Neural progenitor cell (in vitro differentiated cells): Measurements from ENCODE around the gene CD300C. TPM values are rescaled to one million over a fixed set of nuclear protein-coding genes. Genes with fewer than 3 reads are reported as not detected.
"Not testable (repeated sequence)": the region's sequence is repeated elsewhere in the genome, so short reads cannot be mapped to it uniquely, and the experiment has no call there.

Experiments used
- DNase-seq: peaks from one replicate; pipeline ENCODE4 v3.0.0-alpha.2; 2016; ENCODE audit warnings: low spot score
- H2AFZ ChIP-seq: fragments of 200-600 bp; sonication (generic); replicated peaks from 2 replicates; pipeline ENCODE4 v1.6.1; 2016; ENCODE audit warnings: antibody characterized with exemption
- H3F3A ChIP-seq: fragments of 200-600 bp; sonication (generic); 2 replicates; pipeline ENCODE4 v1.6.1; 2016; ENCODE audit warnings: antibody characterized with exemption, low read depth
- H3K27ac ChIP-seq: fragments of 200-600 bp; sonication (generic); 2 replicates; pipeline ENCODE4 v1.5.1; 2016; ENCODE audit warnings: mild to moderate bottlenecking
- H3K27me3 ChIP-seq: fragments of 200-600 bp; sonication (generic); 2 replicates; pipeline ENCODE4 v1.6.1; 2016; ENCODE audit warnings: mild to moderate bottlenecking, moderate library complexity
- H3K36me3 ChIP-seq: fragments of 200-600 bp; sonication (generic); 2 replicates; pipeline ENCODE4 v1.5.1; 2016
- H3K4me1 ChIP-seq: fragments of 200-600 bp; sonication (generic); 2 replicates; pipeline ENCODE4 v1.6.1; 2016; ENCODE audit warnings: mixed run types
- H3K4me2 ChIP-seq: fragments of 200-600 bp; sonication (generic); 2 replicates; pipeline ENCODE4 v1.6.1; 2016
- H3K4me3 ChIP-seq: fragments of 200-600 bp; sonication (generic); 2 replicates; pipeline ENCODE4 v1.5.1; 2016
- H3K79me2 ChIP-seq: fragments of 200-600 bp; sonication (generic); 2 replicates; pipeline ENCODE4 v1.6.1; 2016; ENCODE audit warnings: low read depth
- H3K9ac ChIP-seq: fragments of 200-600 bp; sonication (generic); 2 replicates; pipeline ENCODE4 v1.6.1; 2016
- H3K9me3 ChIP-seq: fragments of 200-600 bp; sonication (generic); 2 replicates; pipeline ENCODE4 v1.5.1; 2016; ENCODE audit warnings: low read depth
- H4K20me1 ChIP-seq: fragments of 200-600 bp; sonication (generic); 2 replicates; pipeline ENCODE4 v1.6.1; 2016; ENCODE audit warnings: low read depth
- H3K27ac Mint-ChIP-seq: 3 replicates; pipeline ENCODE4 v1.8.0; 2021; ENCODE audit warnings: mixed read lengths
- H3K27me3 Mint-ChIP-seq: 2 replicates; pipeline ENCODE4 v1.8.0; 2022; ENCODE audit warnings: low read depth, mild to moderate bottlenecking, inconsistent platforms, moderate library complexity, mixed read lengths; ENCODE audit not compliant: insufficient read depth
- H3K36me3 Mint-ChIP-seq: 3 replicates; pipeline ENCODE4 v1.8.0; 2021; ENCODE audit warnings: mixed read lengths
- H3K4me1 Mint-ChIP-seq: 3 replicates; pipeline ENCODE4 v1.8.0; 2021; ENCODE audit warnings: mixed read lengths
- H3K4me3 Mint-ChIP-seq: 3 replicates; pipeline ENCODE4 v1.8.0; 2021; ENCODE audit warnings: mild to moderate bottlenecking, moderate library complexity, mixed read lengths
- H3K9me3 Mint-ChIP-seq: 3 replicates; pipeline ENCODE4 v1.8.0; 2020; ENCODE audit warnings: mixed read lengths
- EZH2 ChIP-seq: fragments of 200-600 bp; sonication (generic); IDR thresholded peaks from 2 replicates; pipeline ENCODE4 v1.6.1; 2017; ENCODE audit warnings: antibody characterized with exemption, mild to moderate bottlenecking, moderate library complexity
- EZH2phosphoT487 ChIP-seq: fragments of 200-600 bp; sonication (generic); IDR thresholded peaks from 2 replicates; pipeline ENCODE4 v1.6.1; 2017; ENCODE audit warnings: antibody characterized with exemption
- total RNA-seq: library from RNA; depleted of rRNA; stranded (reverse); fragments of >200 nt; gene quantifications from 2 replicates; pipeline ENCODE4 v1.2.3, GENCODE V29; 2015; ENCODE audit warnings: low replicate concordance
- TF ChIP-seq, protein P1 (sequence below): fragments of 200-600 bp; sonication (generic); IDR thresholded peaks from 2 replicates; pipeline ENCODE4 v1.5.1; 2017; ENCODE audit warnings: antibody characterized with exemption, mild to moderate bottlenecking

The CD300C gene
- total RNA-seq, 1 donor from 2014 or later, result not detected

DNA sequence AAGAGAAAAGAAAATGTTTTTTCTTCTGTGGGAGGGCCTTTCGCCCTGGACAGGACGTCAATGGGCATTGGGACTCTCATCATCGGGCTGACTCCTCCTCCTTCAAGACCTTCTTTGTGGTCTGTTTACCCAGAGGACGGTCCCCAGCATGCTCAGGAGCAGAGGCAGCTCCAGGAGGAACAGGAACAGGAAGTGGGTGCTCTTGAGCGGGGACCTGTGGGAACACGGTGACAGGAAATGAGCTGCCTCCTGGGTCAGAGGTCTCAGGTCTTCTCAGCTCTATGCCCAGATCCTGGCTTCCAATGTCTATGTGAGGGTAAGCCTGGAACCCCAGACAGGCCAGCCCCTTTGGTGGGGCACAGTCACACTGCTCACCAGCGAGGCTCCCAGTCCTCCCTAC lies 34.0 kb upstream of the CD300C start:
- H3K4me1 Mint-ChIP-seq, result peaks cover 3% of the 10 kb centered on the region
- no peak for DNase-seq
- no peak overlapping the region for H3K4me3 Mint-ChIP-seq

DNA sequence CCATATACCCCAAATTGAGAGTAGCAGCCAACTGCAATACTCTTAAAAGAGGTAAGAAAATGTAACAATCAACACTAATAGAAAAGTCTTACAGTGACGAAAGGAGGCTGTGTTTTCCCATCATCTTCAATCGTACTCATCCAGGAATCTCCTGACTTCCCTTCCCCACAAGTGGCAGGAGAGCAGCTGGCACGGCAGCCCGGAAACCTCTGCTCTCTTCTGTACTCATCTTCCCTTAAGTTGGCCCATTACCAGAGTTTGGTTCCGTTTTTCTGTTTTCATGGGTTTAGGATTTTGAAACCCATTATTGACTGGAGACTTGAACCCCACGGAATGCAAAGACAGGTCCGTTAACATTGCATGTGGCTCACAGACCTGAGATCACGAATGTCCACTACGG lies 33.1 kb upstream of the CD300C start:
- Histone ChIP-seq H3K4me2 (no peak overlapping the region), H2AFZ (no peak overlapping the region), H3K4me1 (no peaks in the 10 kb centered on the region), H4K20me1 (no peaks in the 10 kb centered on the region), H3K36me3 (no peaks in the 10 kb centered on the region), H3F3A (no peaks in the 10 kb centered on the region), H3K27ac (no peak overlapping the region), H3K9me3 (no peaks in the 10 kb centered on the region), H3K79me2 (no peaks in the 10 kb centered on the region), H3K9ac (no peak overlapping the region), H3K27me3 (peaks cover 14% of the 10 kb centered on the region), H3K4me3 (no peak overlapping the region)
- Mint-ChIP-seq H3K36me3 (no peaks in the 10 kb centered on the region), H3K4me3 (no peak overlapping the region), H3K27ac (no peak overlapping the region), H3K4me1 (no peaks in the 10 kb centered on the region), H3K27me3 (peaks cover 16% of the 10 kb centered on the region), H3K9me3 (peaks cover 2% of the 10 kb centered on the region)
- TF ChIP-seq EZH2phosphoT487, result no peak
- TF ChIP-seq EZH2, result no peak
- TF ChIP-seq, protein P1, sequence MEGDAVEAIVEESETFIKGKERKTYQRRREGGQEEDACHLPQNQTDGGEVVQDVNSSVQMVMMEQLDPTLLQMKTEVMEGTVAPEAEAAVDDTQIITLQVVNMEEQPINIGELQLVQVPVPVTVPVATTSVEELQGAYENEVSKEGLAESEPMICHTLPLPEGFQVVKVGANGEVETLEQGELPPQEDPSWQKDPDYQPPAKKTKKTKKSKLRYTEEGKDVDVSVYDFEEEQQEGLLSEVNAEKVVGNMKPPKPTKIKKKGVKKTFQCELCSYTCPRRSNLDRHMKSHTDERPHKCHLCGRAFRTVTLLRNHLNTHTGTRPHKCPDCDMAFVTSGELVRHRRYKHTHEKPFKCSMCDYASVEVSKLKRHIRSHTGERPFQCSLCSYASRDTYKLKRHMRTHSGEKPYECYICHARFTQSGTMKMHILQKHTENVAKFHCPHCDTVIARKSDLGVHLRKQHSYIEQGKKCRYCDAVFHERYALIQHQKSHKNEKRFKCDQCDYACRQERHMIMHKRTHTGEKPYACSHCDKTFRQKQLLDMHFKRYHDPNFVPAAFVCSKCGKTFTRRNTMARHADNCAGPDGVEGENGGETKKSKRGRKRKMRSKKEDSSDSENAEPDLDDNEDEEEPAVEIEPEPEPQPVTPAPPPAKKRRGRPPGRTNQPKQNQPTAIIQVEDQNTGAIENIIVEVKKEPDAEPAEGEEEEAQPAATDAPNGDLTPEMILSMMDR, result no peak
- DNase-seq, result no peak

More for the DNA sequence above, 34.0 kb upstream of the CD300C start:
- Histone ChIP-seq H3K27ac (no peak overlapping the region), H4K20me1 (no peaks in the 10 kb centered on the region), H3K4me2 (no peak overlapping the region), H3K9ac (no peak overlapping the region), H3F3A (no peaks in the 10 kb centered on the region), H2AFZ (no peak overlapping the region), H3K4me3 (no peak overlapping the region), H3K36me3 (no peaks in the 10 kb centered on the region), H3K4me1 (no peaks in the 10 kb centered on the region), H3K79me2 (no peaks in the 10 kb centered on the region), H3K27me3 (peaks cover 8% of the 10 kb centered on the region), H3K9me3 (no peaks in the 10 kb centered on the region)
- peaks cover 5% of the 10 kb centered on the region for H3K9me3 Mint-ChIP-seq
- TF ChIP-seq EZH2phosphoT487 (no peak), EZH2 (no peak)
- TF ChIP-seq, protein P1, result no peak
- no peak overlapping the region for H3K27ac Mint-ChIP-seq
- H3K36me3 Mint-ChIP-seq, result no peaks in the 10 kb centered on the region
- H3K27me3 Mint-ChIP-seq, result peaks cover 12% of the 10 kb centered on the region

DNA sequence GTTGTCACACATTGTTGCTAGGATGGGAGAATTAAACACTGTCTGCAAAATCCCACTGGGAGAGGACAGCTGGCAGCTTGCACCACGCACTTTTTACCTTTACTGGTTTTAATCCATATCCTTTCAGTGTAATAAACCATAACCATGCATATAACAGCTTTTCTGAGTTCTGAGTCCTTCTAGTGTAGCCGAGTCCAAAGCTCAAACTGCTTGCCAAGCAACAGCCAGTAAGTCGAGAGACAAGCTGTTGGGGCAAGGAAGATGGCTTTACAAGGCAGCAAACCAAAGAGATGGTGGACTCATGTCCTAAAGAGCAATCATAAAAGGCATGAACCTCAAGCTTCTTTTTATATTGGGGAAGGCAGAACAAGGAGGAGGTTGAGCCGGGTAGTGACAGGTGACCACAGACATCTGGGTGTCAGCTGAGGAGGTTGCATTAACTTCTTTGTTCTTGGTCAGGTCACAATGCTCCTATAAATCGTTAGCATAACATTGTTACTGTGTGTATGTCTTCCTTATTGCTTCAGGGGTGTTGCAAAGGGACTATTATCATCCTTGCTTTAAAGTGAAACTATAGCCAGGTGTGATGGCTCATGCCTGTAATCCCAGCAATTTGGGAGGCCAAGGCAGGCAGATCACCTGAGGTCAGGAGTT lies 28.7 kb upstream of the CD300C start:
- H3K27me3 ChIP-seq, result peaks cover 24% of the 10 kb centered on the region
- H3K4me1 ChIP-seq, result no peaks in the 10 kb centered on the region
- TF ChIP-seq, protein P1, result no peak
- TF ChIP-seq EZH2phosphoT487 (no peak), EZH2 (no peak)
- H3K27ac ChIP-seq, result no peak overlapping the region
- no peaks in the 10 kb centered on the region for H3K9me3 Mint-ChIP-seq
- no peaks in the 10 kb centered on the region for H3K9me3 ChIP-seq
- no peaks in the 10 kb centered on the region for H4K20me1 ChIP-seq
- H3K27ac Mint-ChIP-seq, result no peak overlapping the region
- no peak overlapping the region for H3K9ac ChIP-seq
- no peaks in the 10 kb centered on the region for H3F3A ChIP-seq
- H3K4me2 ChIP-seq, result no peak overlapping the region
- no peak for DNase-seq
- H3K4me3 ChIP-seq, result no peak overlapping the region
- H2AFZ ChIP-seq, result no peak overlapping the region
- H3K4me3 Mint-ChIP-seq, result no peak overlapping the region
- H3K27me3 Mint-ChIP-seq, result peaks cover 12% of the 10 kb centered on the region
- H3K4me1 Mint-ChIP-seq, result no peaks in the 10 kb centered on the region
- no peaks in the 10 kb centered on the region for H3K36me3 Mint-ChIP-seq
- H3K36me3 ChIP-seq, result no peaks in the 10 kb centered on the region
- H3K79me2 ChIP-seq, result no peaks in the 10 kb centered on the region

DNA sequence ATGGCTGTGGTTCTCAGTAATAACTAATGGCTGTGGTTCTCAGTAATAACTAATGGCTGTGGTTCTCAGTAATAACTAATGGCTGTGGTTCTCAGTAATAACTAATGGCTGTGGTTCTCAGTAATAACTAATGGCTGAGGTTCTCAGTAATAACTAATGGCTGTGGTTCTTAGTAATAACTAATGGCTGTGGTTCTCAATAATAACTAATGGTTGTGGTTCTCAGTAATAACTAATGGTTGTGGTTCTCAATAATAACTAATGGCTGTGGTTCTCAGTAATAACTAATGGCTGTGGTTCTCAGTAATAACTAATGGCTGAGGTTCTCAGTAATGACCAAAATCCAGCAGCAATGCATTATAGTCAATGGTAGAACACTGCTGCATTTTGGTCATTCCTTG lies 27.7 kb upstream of the CD300C start:
- H3K27me3 ChIP-seq, result peaks cover 24% of the 10 kb centered on the region
- not testable (repeated sequence) for H3K79me2 ChIP-seq, H3K4me3 Mint-ChIP-seq, H3K9ac ChIP-seq, H3K4me1 ChIP-seq, H3K4me1 Mint-ChIP-seq, H3K4me3 ChIP-seq, H2AFZ ChIP-seq, H3K36me3 ChIP-seq, H3K27ac Mint-ChIP-seq, H3K9me3 Mint-ChIP-seq, H3K27ac ChIP-seq, H3K9me3 ChIP-seq, H3F3A ChIP-seq, H4K20me1 ChIP-seq, H3K4me2 ChIP-seq, DNase-seq, H3K36me3 Mint-ChIP-seq
- H3K27me3 Mint-ChIP-seq, result peaks cover 12% of the 10 kb centered on the region
